ENCODE results near the gene DNMBP.
A peak's percentile ranks its signal among the peaks of the same experiment; 100 is the strongest.
"Not testable (repeated sequence)": the region's sequence is repeated elsewhere in the genome, so short reads cannot be mapped to it uniquely, and the experiment has no call there.

The DNMBP gene

GRCh38 chr10:99917963-99918825 is 91.6 kb downstream of the DNMBP start:
- no peak for DNase-seq (ENCODE audit: low read depth in 2 of 2)

GRCh38 chr10:99916776-99917175 is 93.0 kb downstream of the DNMBP start:
- no peak for DNase-seq (ENCODE audit: low read depth in 2 of 2)

GRCh38 chr10:99915414-99915813 is 94.3 kb downstream of the DNMBP start:
- DNase-seq (ENCODE audit: low read depth in 2 of 2) = no peak

GRCh38 chr10:99914236-99914635 is 95.5 kb downstream of the DNMBP start:
- DNase-seq (ENCODE audit: low read depth in 2 of 2) = no peak

- DNase-seq (ENCODE audit: low read depth in 2 of 2) = no peak
Measured at GRCh38 chr10:99913831-99914235, 95.9 kb downstream of the DNMBP start.

GRCh38 chr10:99912041-99912440 is 97.7 kb downstream of the DNMBP start:
- no peak for DNase-seq (ENCODE audit: low read depth in 2 of 2)

- no peak for DNase-seq (ENCODE audit: low read depth in 2 of 2)
Measured at GRCh38 chr10:99908512-99908911, 101.2 kb downstream of the DNMBP start.

- no peak for DNase-seq (ENCODE audit: low read depth in 2 of 2)
Measured at GRCh38 chr10:99906470-99906869, 103.3 kb downstream of the DNMBP start.

- no peak for DNase-seq (ENCODE audit: low read depth in 2 of 2)
Measured at GRCh38 chr10:99905971-99906370, 103.8 kb downstream of the DNMBP start.

- DNase-seq (ENCODE audit: low read depth in 2 of 2) = no peak
Measured at GRCh38 chr10:99895867-99896266, 113.9 kb downstream of the DNMBP start.

GRCh38 chr10:99895066-99895465 is 114.7 kb downstream of the DNMBP start:
- DNase-seq (ENCODE audit: low read depth in 2 of 2) = not testable (repeated sequence)

- DNase-seq (ENCODE audit: low read depth in 2 of 2) = no peak
Measured at GRCh38 chr10:99894613-99895012, 115.1 kb downstream of the DNMBP start.

- no peak for DNase-seq (ENCODE audit: low read depth in 2 of 2)
Measured at GRCh38 chr10:99888622-99889021, 121.1 kb downstream of the DNMBP start.

- no peak for DNase-seq (ENCODE audit: low read depth in 2 of 2)
Measured at GRCh38 chr10:99883523-99883922, 126.2 kb downstream of the DNMBP start.

GRCh38 chr10:99881371-99881770 is 128.4 kb downstream of the DNMBP start:
- no peak for DNase-seq (ENCODE audit: low read depth in 2 of 2)

- DNase-seq (ENCODE audit: low read depth in 2 of 2) = no peak
Measured at GRCh38 chr10:99880080-99880835, 129.5 kb downstream of the DNMBP start.

- no peak for DNase-seq (ENCODE audit: low read depth in 2 of 2)
Measured at GRCh38 chr10:99875473-99875872, 134.3 kb downstream of the DNMBP start.

- DNase-seq (ENCODE audit: low read depth in 2 of 2) = no peak
Measured at GRCh38 chr10:99874341-99875085, 135.2 kb downstream of the DNMBP start.

GRCh38 chr10:99873846-99874245 is 135.9 kb downstream of the DNMBP start:
- DNase-seq (ENCODE audit: low read depth in 2 of 2) = no peak

- DNase-seq (ENCODE audit: low read depth in 2 of 2) = no peak
Measured at GRCh38 chr10:99872367-99873162, 137.2 kb downstream of the DNMBP start.

GRCh38 chr10:99870123-99870730 is 139.5 kb downstream of the DNMBP start:
- DNase-seq (ENCODE audit: low read depth in 2 of 2) = peak; percentile 27 to 44
